Fibroblast of lung (primary cell): ENCODE data around the gene BPIFB3. TPM values are rescaled to one million over a fixed set of nuclear protein-coding genes. Genes with fewer than 3 reads are reported as not detected.

Experiments
- DNase-seq, 2 donors: peaks; one replicate each; pipeline versions ENCODE4 v3.0.0 to v3.0.0-alpha.2; 2010; ENCODE audit warnings: low read depth in 2 of 2
- H2AFZ ChIP-seq: 2 replicates; pipeline ENCODE4 v1.5.1; 2012; ENCODE audit warnings: low read length, control low read depth, inconsistent platforms
- H3K27ac ChIP-seq: 2 replicates; pipeline ENCODE4 v1.5.1; 2011; ENCODE audit warnings: low read length, control low read depth; ENCODE audit not compliant: insufficient read depth
- H3K27me3 ChIP-seq: 2 replicates; pipeline ENCODE4 v1.5.1; 2011; ENCODE audit warnings: mild to moderate bottlenecking, low read length; ENCODE audit not compliant: control insufficient read depth, insufficient read depth
- H3K36me3 ChIP-seq: 2 replicates; pipeline ENCODE4 v1.5.1; 2011; ENCODE audit warnings: low read length; ENCODE audit not compliant: control insufficient read depth, insufficient read depth
- H3K4me1 ChIP-seq: 2 replicates; pipeline ENCODE4 v1.5.1; 2011; ENCODE audit warnings: low read length; ENCODE audit not compliant: control insufficient read depth, insufficient read depth; ENCODE audit errors: extremely low read depth
- H3K4me2 ChIP-seq: 2 replicates; pipeline ENCODE4 v1.5.1; 2011; ENCODE audit warnings: low read length, control low read depth; ENCODE audit not compliant: insufficient read depth; ENCODE audit errors: extremely low read depth
- H3K4me3 ChIP-seq, 4 experiments: fragments of 200-600 bp in 1 of 4; sonication (generic) in 1 of 4; replicated peaks in 1 of 4; 2 replicates each; pipeline ENCODE4 v1.5.1; 2011 to 2016; ENCODE audit warnings: low read length in 4 of 4, low read depth in 3 of 4, mild to moderate bottlenecking in 3 of 4, control low read depth in 2 of 4, inconsistent platforms in 1 of 4, mixed read lengths in 1 of 4; ENCODE audit not compliant: insufficient read depth in 1 of 4; ENCODE audit errors: control extremely low read depth in 1 of 4
- H3K79me2 ChIP-seq: 2 replicates; pipeline ENCODE4 v1.5.1; 2012; ENCODE audit warnings: mild to moderate bottlenecking, low read length, inconsistent platforms; ENCODE audit not compliant: control insufficient read depth, insufficient read depth
- H3K9ac ChIP-seq: 2 replicates; pipeline ENCODE4 v1.5.1; 2011; ENCODE audit warnings: mild to moderate bottlenecking, low read length, control low read depth; ENCODE audit not compliant: insufficient read depth
- H3K9me3 ChIP-seq: 2 replicates; pipeline ENCODE4 v1.5.1; 2012; ENCODE audit warnings: low read depth, low read length; ENCODE audit not compliant: control insufficient read depth, insufficient read depth
- H4K20me1 ChIP-seq: 2 replicates; pipeline ENCODE4 v1.5.1; 2011; ENCODE audit warnings: low read length; ENCODE audit not compliant: control insufficient read depth, insufficient read depth; ENCODE audit errors: extremely low read depth
- EZH2 ChIP-seq: IDR thresholded peaks from 2 replicates; pipeline ENCODE4 v1.5.1; 2012; ENCODE audit warnings: low read length, control low read depth, mild to moderate bottlenecking; ENCODE audit errors: missing control alignments
- polyA plus RNA-seq, 2 donors: library from polyadenylated mRNA; depleted of rRNA in 1 of 2; stranded (reverse) in 1 of 2; unstranded in 1 of 2; fragments of >200 nt; gene quantifications; 2 replicates each; pipeline ENCODE4 v1.2.1, GENCODE V29; 2011 to 2012; ENCODE audit warnings: missing spikeins in 1 of 2
- total RNA-seq: library from RNA; depleted of rRNA; stranded (reverse); fragments of >200 nt; gene quantifications from 2 replicates; pipeline ENCODE4 v1.2.1, GENCODE V29; 2014
- TF ChIP-seq, protein P1 (sequence below), 2 donors: IDR thresholded peaks in 1 of 2; conservative IDR thresholded peaks in 1 of 2; 1 replicate in 1 of 2; 2 replicates in 1 of 2; pipeline ENCODE4 v1.5.1; 2011 to 2012; ENCODE audit warnings: low read length in 2 of 2, control low read depth in 1 of 2, inconsistent platforms in 1 of 2, low read depth in 1 of 2, mild to moderate bottlenecking in 1 of 2

BPIFB3 gene
- total and polyA plus RNA-seq, 2 donors (not counting 1 experiment from before 2014, with no cell fraction given), result not detected

DNA sequence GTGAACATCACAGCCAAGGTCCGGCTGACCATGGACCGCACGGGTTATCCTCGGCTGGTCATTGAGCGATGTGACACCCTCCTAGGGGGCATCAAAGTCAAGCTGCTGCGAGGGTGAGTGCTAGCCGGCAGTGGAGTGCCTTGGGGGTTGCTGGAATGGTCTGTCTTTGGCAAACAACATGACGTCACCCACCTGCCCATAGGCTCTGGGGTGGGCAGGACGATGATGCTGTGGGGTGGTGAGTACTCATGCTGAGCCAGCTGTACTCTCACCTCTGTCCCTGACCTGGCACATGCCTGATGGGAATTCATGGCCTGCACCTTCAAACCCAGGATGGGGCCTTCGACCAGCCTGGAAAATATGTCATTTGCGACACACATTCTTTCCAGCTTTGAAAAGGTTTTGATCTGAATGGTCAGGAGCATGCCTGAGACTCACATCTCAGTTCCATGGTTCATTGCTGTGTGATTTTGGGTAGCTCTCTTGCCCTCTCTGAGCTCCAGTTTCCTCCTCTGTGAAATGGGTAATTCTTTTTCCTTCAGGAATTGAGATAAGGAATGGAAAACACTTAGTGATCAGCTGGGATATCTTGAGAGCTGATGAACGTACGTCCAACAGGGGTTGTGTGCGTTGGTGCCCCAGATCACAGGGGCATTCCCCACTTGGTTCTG, 32.5 kb downstream of the BPIFB3 start:
- Histone ChIP-seq H3K4me2 (no peak overlapping the region), H2AFZ (no peak overlapping the region), H3K79me2 (no peaks in the 10 kb centered on the region), H3K4me1 (no peaks in the 10 kb centered on the region), H3K9me3 (no peaks in the 10 kb centered on the region), H3K36me3 (no peaks in the 10 kb centered on the region), H3K4me3 (no peak overlapping the region), H4K20me1 (no peaks in the 10 kb centered on the region), H3K27me3 (no peaks in the 10 kb centered on the region), H3K9ac (no peak overlapping the region), H3K27ac (no peak overlapping the region)
- no peak for DNase-seq
- no peak for TF ChIP-seq EZH2
- TF ChIP-seq, protein P1, sequence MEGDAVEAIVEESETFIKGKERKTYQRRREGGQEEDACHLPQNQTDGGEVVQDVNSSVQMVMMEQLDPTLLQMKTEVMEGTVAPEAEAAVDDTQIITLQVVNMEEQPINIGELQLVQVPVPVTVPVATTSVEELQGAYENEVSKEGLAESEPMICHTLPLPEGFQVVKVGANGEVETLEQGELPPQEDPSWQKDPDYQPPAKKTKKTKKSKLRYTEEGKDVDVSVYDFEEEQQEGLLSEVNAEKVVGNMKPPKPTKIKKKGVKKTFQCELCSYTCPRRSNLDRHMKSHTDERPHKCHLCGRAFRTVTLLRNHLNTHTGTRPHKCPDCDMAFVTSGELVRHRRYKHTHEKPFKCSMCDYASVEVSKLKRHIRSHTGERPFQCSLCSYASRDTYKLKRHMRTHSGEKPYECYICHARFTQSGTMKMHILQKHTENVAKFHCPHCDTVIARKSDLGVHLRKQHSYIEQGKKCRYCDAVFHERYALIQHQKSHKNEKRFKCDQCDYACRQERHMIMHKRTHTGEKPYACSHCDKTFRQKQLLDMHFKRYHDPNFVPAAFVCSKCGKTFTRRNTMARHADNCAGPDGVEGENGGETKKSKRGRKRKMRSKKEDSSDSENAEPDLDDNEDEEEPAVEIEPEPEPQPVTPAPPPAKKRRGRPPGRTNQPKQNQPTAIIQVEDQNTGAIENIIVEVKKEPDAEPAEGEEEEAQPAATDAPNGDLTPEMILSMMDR (conservative IDR thresholded peaks at IDR 0.05 in 1 of 2, IDR thresholded peaks at IDR 0.05 in 1 of 2; ENCODE audit: low read depth in 1 of 2, low read length in 2 of 2), result no peak

DNA sequence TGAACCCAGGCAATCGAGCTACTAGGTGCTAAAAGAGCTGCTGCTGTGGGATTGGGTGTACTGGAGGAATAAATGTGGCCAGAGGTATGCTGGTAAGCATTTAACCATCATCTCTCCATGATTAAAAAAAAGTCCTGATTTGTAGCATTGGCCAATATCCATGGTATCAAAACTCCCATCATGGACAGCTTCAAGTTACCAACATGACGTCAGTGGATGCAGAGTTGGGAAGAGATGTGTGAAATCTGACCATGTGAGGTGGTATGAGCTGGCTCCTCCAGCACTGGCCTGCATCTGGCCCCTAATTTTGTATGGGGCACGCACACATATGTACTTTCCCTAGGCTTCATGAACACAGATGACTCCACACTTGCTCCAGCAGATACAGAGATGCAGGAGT, 37.4 kb downstream of the BPIFB3 start:
- no peak overlapping the region for H3K4me2 ChIP-seq
- H3K9me3 ChIP-seq, result no peaks in the 10 kb centered on the region
- H4K20me1 ChIP-seq, result no peaks in the 10 kb centered on the region

DNA sequence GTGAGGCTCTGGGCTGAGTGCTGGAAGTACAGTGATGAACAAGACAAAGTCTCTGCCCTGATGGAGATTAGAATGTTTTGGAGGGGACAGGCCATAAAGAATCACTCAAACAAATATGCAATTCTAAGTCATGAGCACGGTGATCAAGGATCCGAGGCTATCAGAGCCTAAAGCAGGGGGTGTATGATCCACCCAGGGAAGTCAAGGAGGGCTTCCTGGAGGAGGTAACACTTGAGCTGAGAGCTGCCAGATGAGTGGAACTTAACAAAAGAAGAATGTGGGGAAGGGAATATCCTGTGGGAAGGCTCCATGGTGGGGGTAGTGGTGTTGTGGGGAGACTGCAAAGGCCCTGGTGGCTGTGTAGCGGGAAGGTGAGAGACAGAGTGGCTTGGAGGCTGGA, 38.0 kb downstream of the BPIFB3 start:
- Histone ChIP-seq H3K4me2 (no peak overlapping the region), H3K36me3 (no peaks in the 10 kb centered on the region), H3K27me3 (no peaks in the 10 kb centered on the region), H3K27ac (no peak overlapping the region), H3K4me3 (no peak overlapping the region), H2AFZ (no peak overlapping the region), H4K20me1 (no peaks in the 10 kb centered on the region), H3K9me3 (no peaks in the 10 kb centered on the region), H3K4me1 (no peaks in the 10 kb centered on the region), H3K79me2 (no peaks in the 10 kb centered on the region), H3K9ac (no peak overlapping the region)
- DNase-seq, result no peak
- no peak for TF ChIP-seq EZH2
- TF ChIP-seq, protein P1 (conservative IDR thresholded peaks at IDR 0.05 in 1 of 2, IDR thresholded peaks at IDR 0.05 in 1 of 2; ENCODE audit: low read depth in 1 of 2, low read length in 2 of 2), result no peak

More for the DNA sequence above, 37.4 kb downstream of the BPIFB3 start:
- Histone ChIP-seq H2AFZ (no peak overlapping the region), H3K4me3 (no peak overlapping the region), H3K27me3 (no peaks in the 10 kb centered on the region), H3K27ac (no peak overlapping the region), H3K36me3 (no peaks in the 10 kb centered on the region), H3K4me1 (no peaks in the 10 kb centered on the region), H3K9ac (no peak overlapping the region), H3K79me2 (no peaks in the 10 kb centered on the region)
- TF ChIP-seq EZH2, result no peak
- TF ChIP-seq, protein P1 (conservative IDR thresholded peaks at IDR 0.05 in 1 of 2, IDR thresholded peaks at IDR 0.05 in 1 of 2; ENCODE audit: low read depth in 1 of 2, low read length in 2 of 2), result no peak
- DNase-seq, result no peak
